ENCODE results near the gene COA7.
A peak's percentile ranks its signal among the peaks of the same experiment; 100 is the strongest.

The COA7 gene

DNA sequence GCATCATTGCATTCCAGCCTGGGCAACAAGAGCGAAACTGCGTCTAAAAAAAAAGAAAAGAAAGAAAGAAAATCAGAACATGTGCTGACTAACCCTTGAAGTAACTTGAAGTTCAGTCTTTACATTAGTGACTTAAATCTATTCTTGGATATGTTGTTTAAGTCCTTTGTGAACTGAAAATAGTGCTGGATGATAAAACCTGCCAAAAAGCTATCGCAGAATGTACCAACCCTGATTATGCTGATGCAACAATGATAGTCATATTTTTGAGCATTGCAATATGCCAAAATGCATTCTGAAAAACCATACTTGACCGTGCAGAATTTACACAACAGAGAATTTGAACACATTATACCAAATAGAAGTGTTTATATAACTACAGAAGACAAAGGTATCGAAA is 34.4 kb downstream of the COA7 start:
- Histone ChIP-seq H4K20me1 (no peaks in the 10 kb centered on the region), H3K4me3 (no peak overlapping the region), H3K4me2 (no peak overlapping the region), H3K9me3 (no peaks in the 10 kb centered on the region), H3K27me3 (no peaks in the 10 kb centered on the region), H3K4me1 (peaks cover 13% of the 10 kb centered on the region), H3K27ac (no peak overlapping the region), H3K9ac (no peak overlapping the region), H3K36me3 (peaks cover 45% of the 10 kb centered on the region)
- no peak for TF ChIP-seq Cebpa-rat (IDR thresholded peaks at IDR 0.05)

DNA sequence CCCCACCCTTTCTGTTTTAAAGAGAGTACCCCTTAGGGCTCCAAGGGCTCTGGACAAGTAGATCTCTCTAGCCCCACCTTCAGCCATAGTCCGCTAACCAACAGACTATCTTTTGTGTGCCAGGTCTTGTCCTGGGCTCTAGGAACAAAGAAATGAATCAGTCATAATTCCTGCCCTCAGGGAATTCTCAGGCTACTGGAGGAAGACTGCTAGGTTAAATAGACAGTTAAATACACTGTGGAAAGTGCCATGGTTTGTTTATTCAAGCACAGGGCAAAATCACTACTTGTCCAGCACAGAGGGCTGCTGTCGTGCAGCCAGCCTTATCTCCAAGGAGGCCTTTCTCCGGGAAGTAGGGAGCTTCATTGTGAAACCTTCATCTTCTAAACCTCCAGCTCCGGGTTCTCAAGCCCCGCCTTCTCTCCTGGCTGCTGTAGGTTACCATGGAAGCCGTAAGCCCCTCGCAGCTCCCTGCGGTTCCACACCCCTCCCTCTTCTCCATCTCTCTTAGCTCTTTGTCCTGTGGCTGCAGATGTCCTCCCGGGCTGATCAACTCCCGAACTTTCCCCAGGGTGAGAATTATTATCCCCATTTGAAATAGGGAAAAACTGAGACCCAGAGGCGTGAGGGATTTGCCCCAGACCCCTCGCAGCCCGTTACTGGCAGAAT is 35.4 kb downstream of the COA7 start:
- Histone ChIP-seq H3K4me3 (no peak overlapping the region), H3K27ac (peak overlapping the region; percentile 35; the same call in 1 of the 2 replicates), H4K20me1 (no peaks in the 10 kb centered on the region), H3K9me3 (no peaks in the 10 kb centered on the region), H3K27me3 (no peaks in the 10 kb centered on the region), H3K4me2 (no peak overlapping the region), H3K36me3 (peaks cover 41% of the 10 kb centered on the region), H3K4me1 (peaks cover 8% of the 10 kb centered on the region), H3K9ac (no peak overlapping the region)
- no peak for TF ChIP-seq Cebpa-rat (IDR thresholded peaks at IDR 0.05)

DNA sequence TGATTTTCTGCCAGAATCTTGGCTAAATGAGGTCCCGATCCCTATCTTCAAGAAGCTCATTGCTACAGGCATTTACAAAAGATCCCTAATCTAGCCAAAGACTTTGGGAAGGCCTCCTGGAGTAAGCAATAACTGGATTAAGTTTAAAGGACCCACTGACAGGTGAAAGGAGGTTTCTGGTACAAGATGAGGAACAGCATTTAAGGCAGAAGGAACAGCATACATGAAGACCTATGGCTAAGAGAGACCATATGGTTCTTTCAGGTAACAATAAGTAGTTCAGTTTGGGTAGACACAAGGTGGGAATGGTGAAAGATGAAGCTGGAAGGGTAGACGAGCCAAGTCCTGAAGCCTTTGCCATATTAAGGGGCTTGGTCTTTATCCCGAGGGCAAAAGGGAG is 37.3 kb downstream of the COA7 start:
- Histone ChIP-seq H3K4me1 (peaks cover 8% of the 10 kb centered on the region), H3K27me3 (no peaks in the 10 kb centered on the region), H3K9me3 (no peaks in the 10 kb centered on the region), H3K9ac (no peak overlapping the region), H3K36me3 (peaks cover 53% of the 10 kb centered on the region), H3K4me2 (no peak overlapping the region), H3K4me3 (no peak overlapping the region), H3K27ac (no peak overlapping the region), H4K20me1 (no peaks in the 10 kb centered on the region)
- TF ChIP-seq Cebpa-rat (IDR thresholded peaks at IDR 0.05), result no peak

DNA sequence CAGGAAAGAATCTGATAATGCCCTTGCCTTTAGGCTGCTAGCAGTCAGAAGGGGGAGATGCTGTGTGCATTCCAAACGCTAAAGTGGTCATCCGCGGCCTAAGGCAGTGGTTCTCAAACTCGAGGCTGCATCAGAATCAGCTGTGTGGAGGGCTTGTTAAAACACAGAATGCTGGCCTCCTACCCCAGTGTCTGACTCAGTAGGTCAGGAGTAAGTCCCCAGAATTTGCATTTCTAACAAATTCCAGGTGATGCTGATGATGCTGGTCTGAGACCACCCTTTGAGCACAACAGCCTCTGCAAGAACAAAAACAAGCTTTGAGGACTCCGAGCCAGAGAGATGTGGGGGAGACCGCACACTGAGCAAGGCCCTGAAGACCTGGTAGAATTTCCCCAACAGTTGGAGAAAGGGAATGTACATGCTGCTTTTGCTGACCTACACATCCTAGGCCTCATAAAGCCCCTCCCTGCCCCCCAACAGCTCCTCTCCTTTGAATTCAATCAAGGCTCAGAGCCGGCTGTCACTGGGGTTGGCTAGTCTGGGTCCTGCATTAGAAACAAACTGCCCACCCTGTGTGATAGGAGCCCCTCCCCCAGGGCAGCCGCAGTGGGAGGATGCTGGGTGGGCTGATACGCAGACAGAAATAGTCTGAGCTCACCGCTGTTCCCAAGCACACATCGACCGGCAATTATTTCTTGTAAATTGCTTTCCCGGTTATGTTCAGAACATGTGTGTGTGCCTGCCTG is 38.1 kb downstream of the COA7 start:
- no peak overlapping the region for H3K4me2 ChIP-seq
- no peaks in the 10 kb centered on the region for H3K27me3 ChIP-seq
- H3K9ac ChIP-seq, result no peak overlapping the region
- no peaks in the 10 kb centered on the region for H4K20me1 ChIP-seq
- no peak overlapping the region for H3K4me3 ChIP-seq
- H3K9me3 ChIP-seq, result no peaks in the 10 kb centered on the region
- peaks cover 8% of the 10 kb centered on the region for H3K4me1 ChIP-seq
- no peak for TF ChIP-seq Cebpa-rat (IDR thresholded peaks at IDR 0.05)
- peaks cover 60% of the 10 kb centered on the region for H3K36me3 ChIP-seq
- no peak overlapping the region for H3K27ac ChIP-seq

DNA sequence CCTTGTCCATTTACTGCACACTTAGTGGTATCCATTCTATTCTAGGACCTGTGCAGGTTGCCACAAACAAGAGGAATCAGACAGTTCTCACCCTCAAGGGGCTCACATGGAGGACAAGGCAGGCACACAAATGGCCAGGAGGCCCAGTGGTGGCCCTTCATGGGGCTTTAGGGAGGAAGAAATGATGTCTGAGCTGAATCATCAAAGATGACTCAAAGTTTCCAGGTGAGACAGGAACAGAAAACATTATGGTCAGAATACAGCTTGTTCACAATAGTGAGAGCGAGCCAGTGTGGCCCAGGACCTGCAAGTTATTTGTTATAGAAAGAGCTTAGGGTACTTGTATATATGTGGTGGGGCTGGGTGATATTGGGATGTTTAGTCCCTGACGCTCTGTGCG is 38.8 kb downstream of the COA7 start:
- TF ChIP-seq Cebpa-rat (IDR thresholded peaks at IDR 0.05), result no peak
- peaks cover 8% of the 10 kb centered on the region for H3K4me1 ChIP-seq
- no peak overlapping the region for H3K27ac ChIP-seq
- no peak overlapping the region for H3K9ac ChIP-seq
- no peaks in the 10 kb centered on the region for H3K27me3 ChIP-seq
- no peak overlapping the region for H3K4me3 ChIP-seq
- no peaks in the 10 kb centered on the region for H3K9me3 ChIP-seq
- H3K36me3 ChIP-seq, result peaks cover 65% of the 10 kb centered on the region
- no peak overlapping the region for H3K4me2 ChIP-seq
- no peaks in the 10 kb centered on the region for H4K20me1 ChIP-seq

DNA sequence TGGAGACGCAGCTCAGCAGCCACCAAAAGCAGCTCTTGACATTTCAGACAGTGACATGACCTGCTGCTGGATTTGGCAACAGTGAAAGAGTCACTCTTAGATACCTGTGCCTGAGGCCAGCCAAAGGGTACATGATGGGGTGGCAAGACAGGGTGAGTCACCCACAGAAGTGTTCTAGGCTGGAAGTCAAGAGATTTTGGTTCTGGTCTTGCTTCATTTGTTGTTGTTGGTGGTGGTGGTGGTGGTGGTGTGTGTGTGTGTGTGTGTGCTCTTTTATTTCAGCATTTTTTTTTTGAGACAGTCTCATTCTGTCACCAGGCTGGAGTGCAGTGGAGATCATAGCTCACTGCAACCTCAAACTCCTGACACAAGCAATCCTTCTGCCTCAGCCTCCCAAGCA is 39.4 kb downstream of the COA7 start:
- peaks cover 71% of the 10 kb centered on the region for H3K36me3 ChIP-seq
- H3K4me1 ChIP-seq, result peaks cover 8% of the 10 kb centered on the region
- H3K27me3 ChIP-seq, result no peaks in the 10 kb centered on the region
- H3K4me2 ChIP-seq, result no peak overlapping the region
- H4K20me1 ChIP-seq, result no peaks in the 10 kb centered on the region
- H3K9me3 ChIP-seq, result no peaks in the 10 kb centered on the region
- H3K4me3 ChIP-seq, result no peak overlapping the region
- TF ChIP-seq Cebpa-rat (IDR thresholded peaks at IDR 0.05), result no peak
- no peak overlapping the region; the same call in 1 of the 2 replicates for H3K9ac ChIP-seq
- no peak overlapping the region for H3K27ac ChIP-seq

DNA sequence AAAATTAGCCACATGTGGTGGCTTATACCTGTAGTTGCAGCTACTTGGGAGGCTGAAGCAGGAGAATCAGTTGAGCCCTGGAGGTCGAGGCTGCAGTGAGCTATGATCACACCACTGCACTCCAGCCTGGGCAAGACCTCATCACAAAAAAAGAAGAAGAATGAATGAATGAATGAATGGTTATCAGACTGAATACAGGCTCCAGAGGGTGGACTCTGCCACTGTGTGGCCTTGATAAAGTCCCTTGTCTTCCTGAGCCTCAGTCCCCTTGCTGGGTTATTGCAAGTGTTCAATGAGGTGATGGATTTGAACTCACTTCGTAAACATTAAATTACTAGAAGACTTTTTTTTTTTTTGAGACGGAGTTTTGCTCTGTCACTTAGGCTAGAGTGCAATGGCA is 40.4 kb downstream of the COA7 start:
- Histone ChIP-seq H3K9me3 (no peaks in the 10 kb centered on the region), H4K20me1 (no peaks in the 10 kb centered on the region), H3K4me2 (no peak overlapping the region), H3K4me3 (no peak overlapping the region), H3K9ac (no peak overlapping the region), H3K27me3 (no peaks in the 10 kb centered on the region), H3K4me1 (peaks cover 4% of the 10 kb centered on the region), H3K36me3 (peaks cover 79% of the 10 kb centered on the region), H3K27ac (no peak overlapping the region)
- TF ChIP-seq Cebpa-rat (IDR thresholded peaks at IDR 0.05), result no peak

DNA sequence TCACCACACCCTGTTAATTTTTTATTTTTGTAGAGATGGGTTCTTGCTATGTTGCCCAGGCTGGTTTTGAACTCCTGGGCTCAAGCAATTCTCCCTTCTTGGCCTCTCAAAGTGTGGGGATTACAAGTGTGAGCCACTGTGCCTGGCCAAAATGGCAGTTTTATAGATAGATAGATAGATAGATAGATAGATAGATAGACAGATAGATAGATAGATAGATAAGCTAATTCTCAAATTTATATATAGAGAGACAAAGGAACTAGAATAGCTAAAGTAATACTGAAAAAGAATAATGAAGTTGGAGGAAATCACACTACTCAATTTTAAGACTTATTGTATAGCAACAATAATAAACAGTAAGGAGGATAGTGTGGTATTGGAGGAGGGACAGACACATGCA is 44.1 kb downstream of the COA7 start:
- Histone ChIP-seq H4K20me1 (no peaks in the 10 kb centered on the region), H3K4me1 (no peaks in the 10 kb centered on the region), H3K4me2 (no peak overlapping the region), H3K36me3 (peaks cover 85% of the 10 kb centered on the region), H3K9ac (no peak overlapping the region), H3K27ac (no peak overlapping the region), H3K9me3 (no peaks in the 10 kb centered on the region), H3K4me3 (no peak overlapping the region), H3K27me3 (no peaks in the 10 kb centered on the region)
- no peak for TF ChIP-seq Cebpa-rat (IDR thresholded peaks at IDR 0.05)

DNA sequence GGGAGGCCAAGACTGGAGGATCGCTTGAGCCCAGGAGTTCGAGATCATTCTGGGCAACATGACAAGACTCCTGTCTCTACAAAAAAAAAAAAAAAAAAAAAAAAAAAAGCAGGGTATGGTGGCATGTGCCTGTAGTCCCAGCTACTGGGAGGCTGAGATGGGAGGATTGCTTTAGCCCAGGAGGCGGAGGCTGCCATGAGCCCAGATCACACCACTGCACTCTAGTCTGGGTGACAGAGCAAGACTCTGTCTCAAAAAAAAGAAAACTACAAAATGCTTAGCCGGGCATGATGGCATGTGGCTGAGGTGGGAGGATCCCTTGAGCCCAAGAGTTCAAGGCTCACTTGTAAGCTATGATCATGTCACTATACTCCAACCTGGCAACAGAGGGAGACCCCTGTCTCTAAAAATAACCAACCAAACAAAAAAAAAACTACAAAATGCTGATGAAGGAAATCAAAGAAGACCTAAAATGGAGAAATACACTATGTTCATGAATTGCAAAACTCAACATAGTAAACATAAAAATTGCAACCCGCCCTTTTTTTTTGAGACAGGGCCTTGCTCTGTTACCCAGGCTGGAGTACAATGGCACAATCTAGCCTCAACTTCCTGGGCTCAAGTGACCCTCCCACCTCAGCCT is 44.8 kb downstream of the COA7 start:
- Histone ChIP-seq H3K4me1 (no peaks in the 10 kb centered on the region), H3K36me3 (peaks cover 85% of the 10 kb centered on the region), H3K27me3 (no peaks in the 10 kb centered on the region), H4K20me1 (no peaks in the 10 kb centered on the region), H3K4me2 (no peak overlapping the region), H3K27ac (no peak overlapping the region), H3K9me3 (no peaks in the 10 kb centered on the region), H3K9ac (no peak overlapping the region), H3K4me3 (no peak overlapping the region)
- no peak for TF ChIP-seq Cebpa-rat (IDR thresholded peaks at IDR 0.05)

DNA sequence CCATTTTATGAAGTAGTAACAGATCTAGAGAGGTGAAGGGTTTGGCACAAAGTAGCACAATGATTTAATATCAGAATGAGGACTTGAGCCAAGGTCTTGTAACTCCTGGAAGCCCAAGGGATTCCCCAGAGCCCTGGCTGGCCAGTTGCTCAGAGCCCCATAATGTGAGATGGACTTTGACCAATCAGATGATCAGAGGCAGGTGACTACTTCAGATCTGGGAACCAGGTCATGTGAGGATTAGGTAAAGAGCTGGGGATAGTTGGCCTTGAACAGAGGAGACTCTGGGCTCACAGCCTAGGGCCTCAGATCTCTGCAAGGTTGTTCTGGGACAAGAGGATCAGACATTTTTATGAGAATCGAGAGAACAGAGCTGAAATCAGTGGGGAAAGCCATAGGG is 46.2 kb downstream of the COA7 start:
- Histone ChIP-seq H3K9ac (no peak overlapping the region), H3K36me3 (peaks cover 85% of the 10 kb centered on the region), H3K4me2 (no peak overlapping the region), H3K9me3 (no peaks in the 10 kb centered on the region), H3K27me3 (no peaks in the 10 kb centered on the region), H3K4me3 (no peak overlapping the region), H3K27ac (no peak overlapping the region), H4K20me1 (no peaks in the 10 kb centered on the region), H3K4me1 (no peaks in the 10 kb centered on the region)
- no peak for TF ChIP-seq Cebpa-rat (IDR thresholded peaks at IDR 0.05)

All from BLaER1 (cell line).